SK-N-SH treated with all-trans-retinoic acid at 6 μM for 48 hours (cell line): Measurements from ENCODE around the gene DNAH3.

ENCODE experiments used
- ATAC-seq: fragments of 200-7000 bp; cut with Tn5 transposase; 3 replicates; pipeline ENCODE4 v1.9.1; 2020; ENCODE audit warnings: mild to moderate bottlenecking, moderate library complexity
- ARNTL ChIP-seq: fragments of 450-650 bp; formaldehyde crosslinking; IDR thresholded peaks from 2 replicates; pipeline ENCODE4 v1.5.0; 2020; ENCODE audit warnings: low read depth, mild to moderate bottlenecking, moderate library complexity, borderline replicate concordance
- BACH2 ChIP-seq: fragments of 250-450 bp; sonication (Bioruptor Pico); IDR thresholded peaks from 2 replicates; pipeline ENCODE4 v1.9.0; 2021; ENCODE audit warnings: mild to moderate bottlenecking, borderline replicate concordance
- CSDC2 ChIP-seq: fragments of 250-450 bp; sonication (Bioruptor Pico); IDR thresholded peaks from 2 replicates; pipeline ENCODE4 v1.5.0; 2020; ENCODE audit warnings: mild to moderate bottlenecking, moderate library complexity
- ESRRG ChIP-seq: fragments of 250-450 bp; sonication (Bioruptor Pico); IDR thresholded peaks from 2 replicates; pipeline ENCODE4 v1.6.1; 2021; ENCODE audit warnings: mild to moderate bottlenecking
- GLIS3 ChIP-seq: fragments of 250-450 bp; sonication (Bioruptor Pico); IDR thresholded peaks from 2 replicates; pipeline ENCODE4 v1.5.0; 2020; ENCODE audit warnings: mild to moderate bottlenecking, moderate library complexity
- OSR1 ChIP-seq: fragments of 250-450 bp; sonication (Bioruptor Pico); IDR thresholded peaks from 2 replicates; pipeline ENCODE4 v1.8.0; 2022; ENCODE audit warnings: moderate library complexity, mild to moderate bottlenecking, inconsistent platforms
- PPARA ChIP-seq: fragments of 250-450 bp; sonication (Bioruptor Pico); IDR thresholded peaks from 2 replicates; pipeline ENCODE4 v1.5.0; 2020; ENCODE audit warnings: mild to moderate bottlenecking, borderline replicate concordance
- RARB ChIP-seq: fragments of 250-450 bp; sonication (Bioruptor Pico); IDR thresholded peaks from 2 replicates; pipeline ENCODE4 v1.8.0; 2021; ENCODE audit warnings: mild to moderate bottlenecking, moderate library complexity
- SNAI2 ChIP-seq: fragments of 250-450 bp; sonication (Bioruptor Pico); IDR thresholded peaks from 2 replicates; pipeline ENCODE4 v1.5.0; 2020; ENCODE audit warnings: mild to moderate bottlenecking, moderate library complexity
- TCF4 ChIP-seq: fragments of 250-450 bp; sonication (Bioruptor Pico); IDR thresholded peaks from 2 replicates; pipeline ENCODE4 v1.8.0; 2021; ENCODE audit warnings: mild to moderate bottlenecking, moderate library complexity, borderline replicate concordance
- TOX ChIP-seq: fragments of 250-450 bp; sonication (Bioruptor Pico); IDR thresholded peaks from 2 replicates; pipeline ENCODE4 v1.8.0; 2021; ENCODE audit warnings: mild to moderate bottlenecking, moderate library complexity, borderline replicate concordance
- ZC3H10 ChIP-seq: fragments of 250-450 bp; sonication (Bioruptor Pico); IDR thresholded peaks from 2 replicates; pipeline ENCODE4 v1.5.1; 2021; ENCODE audit warnings: mild to moderate bottlenecking, moderate library complexity
- ZFP3 ChIP-seq: fragments of 250-450 bp; sonication (Bioruptor Pico); IDR thresholded peaks from 2 replicates; pipeline ENCODE4 v1.5.0; 2020; ENCODE audit warnings: mild to moderate bottlenecking, moderate library complexity
- ZFP30 ChIP-seq: fragments of 450-650 bp; formaldehyde crosslinking; IDR thresholded peaks from 2 replicates; pipeline ENCODE4 v1.5.0; 2022; ENCODE audit warnings: mild to moderate bottlenecking, moderate library complexity
- ZNF565 ChIP-seq: fragments of 450-650 bp; formaldehyde crosslinking; conservative IDR thresholded peaks from 2 replicates; pipeline ENCODE4 v1.5.0; 2020; ENCODE audit warnings: low read depth, mild to moderate bottlenecking, moderate library complexity
- ZNF70 ChIP-seq: fragments of 450-650 bp; formaldehyde crosslinking; IDR thresholded peaks from 2 replicates; pipeline ENCODE4 v1.5.0; 2020; ENCODE audit warnings: mild to moderate bottlenecking, moderate library complexity
- TF ChIP-seq, protein P1 (sequence below): fragments of 250-450 bp; sonication (Bioruptor Pico); IDR thresholded peaks from 2 replicates; pipeline ENCODE4 v1.5.1; 2020; ENCODE audit warnings: low read depth, mild to moderate bottlenecking, moderate library complexity
- TF ChIP-seq, protein P2 (sequence below): fragments of 250-450 bp; sonication (Bioruptor Pico); IDR thresholded peaks from 2 replicates; pipeline ENCODE4 v1.5.0; 2020; ENCODE audit warnings: mild to moderate bottlenecking, moderate library complexity
- TF ChIP-seq, protein P3 (sequence below): fragments of 250-450 bp; sonication (Bioruptor Pico); IDR thresholded peaks from 2 replicates; pipeline ENCODE4 v1.8.0; 2021; ENCODE audit warnings: low read depth, mild to moderate bottlenecking, moderate library complexity, borderline replicate concordance
- TF ChIP-seq, protein P4 (sequence below): fragments of 250-450 bp; sonication (Bioruptor Pico); IDR thresholded peaks from 2 replicates; pipeline ENCODE4 v1.8.0; 2020; ENCODE audit warnings: mild to moderate bottlenecking, moderate library complexity, borderline replicate concordance

DNAH3 gene

DNA sequence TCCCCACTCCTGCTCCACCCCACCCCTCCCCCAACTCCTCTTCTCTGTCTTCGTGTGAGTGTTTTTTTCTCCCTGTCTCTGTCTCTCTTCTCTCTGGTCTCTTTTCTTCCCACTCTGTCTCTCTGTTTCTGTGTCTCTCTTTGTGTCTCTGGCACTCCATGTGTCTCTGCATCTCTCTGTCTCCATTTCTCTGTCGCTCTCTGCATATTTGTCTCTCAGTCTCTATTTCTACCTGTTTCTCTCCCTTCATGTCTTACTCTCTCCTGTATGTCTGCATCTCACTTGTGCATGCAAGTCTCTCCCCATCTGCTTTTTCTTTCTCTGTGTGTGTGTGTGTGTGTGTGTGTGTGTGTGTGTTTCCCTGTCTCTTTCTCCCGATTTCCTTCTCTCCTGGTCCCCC is 181.9 kb downstream of the DNAH3 start:
- no peak for ATAC-seq
- no peak for TF ChIP-seq BACH2
- no peak for TF ChIP-seq TOX (CRISPR knock-in tag)
- TF ChIP-seq ZFP30, result no peak
- no peak for TF ChIP-seq PPARA (CRISPR knock-in tag)
- no peak for TF ChIP-seq ZNF70
- TF ChIP-seq RARB (CRISPR knock-in tag), result no peak
- TF ChIP-seq ESRRG (CRISPR knock-in tag), result no peak
- no peak for TF ChIP-seq ZC3H10 (CRISPR knock-in tag)
- TF ChIP-seq, protein P1, sequence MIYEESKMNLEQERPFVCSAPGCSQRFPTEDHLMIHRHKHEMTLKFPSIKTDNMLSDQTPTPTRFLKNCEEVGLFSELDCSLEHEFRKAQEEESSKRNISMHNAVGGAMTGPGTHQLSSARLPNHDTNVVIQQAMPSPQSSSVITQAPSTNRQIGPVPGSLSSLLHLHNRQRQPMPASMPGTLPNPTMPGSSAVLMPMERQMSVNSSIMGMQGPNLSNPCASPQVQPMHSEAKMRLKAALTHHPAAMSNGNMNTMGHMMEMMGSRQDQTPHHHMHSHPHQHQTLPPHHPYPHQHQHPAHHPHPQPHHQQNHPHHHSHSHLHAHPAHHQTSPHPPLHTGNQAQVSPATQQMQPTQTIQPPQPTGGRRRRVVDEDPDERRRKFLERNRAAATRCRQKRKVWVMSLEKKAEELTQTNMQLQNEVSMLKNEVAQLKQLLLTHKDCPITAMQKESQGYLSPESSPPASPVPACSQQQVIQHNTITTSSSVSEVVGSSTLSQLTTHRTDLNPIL (CRISPR knock-in tag), result no peak
- no peak for TF ChIP-seq TCF4 (CRISPR knock-in tag)

DNA sequence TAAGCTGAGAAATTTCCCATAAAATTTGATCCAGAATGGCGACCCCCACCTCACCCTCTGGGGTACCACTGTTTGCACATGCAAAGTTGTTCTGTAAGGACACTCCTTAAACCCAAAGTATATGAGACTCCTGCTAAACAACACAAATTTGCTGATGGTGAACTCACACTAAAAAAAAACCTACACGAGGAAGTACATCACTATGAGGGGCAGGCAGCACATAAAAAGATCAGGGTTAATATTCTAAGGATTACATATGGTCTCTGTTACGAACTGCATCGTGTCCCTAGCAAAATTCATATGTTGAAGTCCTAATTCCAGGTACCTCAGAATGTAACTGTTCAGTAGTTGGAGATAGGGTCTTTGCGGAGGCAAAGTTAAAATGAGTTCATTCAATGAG is 189.7 kb downstream of the DNAH3 start:
- TF ChIP-seq, protein P2, sequence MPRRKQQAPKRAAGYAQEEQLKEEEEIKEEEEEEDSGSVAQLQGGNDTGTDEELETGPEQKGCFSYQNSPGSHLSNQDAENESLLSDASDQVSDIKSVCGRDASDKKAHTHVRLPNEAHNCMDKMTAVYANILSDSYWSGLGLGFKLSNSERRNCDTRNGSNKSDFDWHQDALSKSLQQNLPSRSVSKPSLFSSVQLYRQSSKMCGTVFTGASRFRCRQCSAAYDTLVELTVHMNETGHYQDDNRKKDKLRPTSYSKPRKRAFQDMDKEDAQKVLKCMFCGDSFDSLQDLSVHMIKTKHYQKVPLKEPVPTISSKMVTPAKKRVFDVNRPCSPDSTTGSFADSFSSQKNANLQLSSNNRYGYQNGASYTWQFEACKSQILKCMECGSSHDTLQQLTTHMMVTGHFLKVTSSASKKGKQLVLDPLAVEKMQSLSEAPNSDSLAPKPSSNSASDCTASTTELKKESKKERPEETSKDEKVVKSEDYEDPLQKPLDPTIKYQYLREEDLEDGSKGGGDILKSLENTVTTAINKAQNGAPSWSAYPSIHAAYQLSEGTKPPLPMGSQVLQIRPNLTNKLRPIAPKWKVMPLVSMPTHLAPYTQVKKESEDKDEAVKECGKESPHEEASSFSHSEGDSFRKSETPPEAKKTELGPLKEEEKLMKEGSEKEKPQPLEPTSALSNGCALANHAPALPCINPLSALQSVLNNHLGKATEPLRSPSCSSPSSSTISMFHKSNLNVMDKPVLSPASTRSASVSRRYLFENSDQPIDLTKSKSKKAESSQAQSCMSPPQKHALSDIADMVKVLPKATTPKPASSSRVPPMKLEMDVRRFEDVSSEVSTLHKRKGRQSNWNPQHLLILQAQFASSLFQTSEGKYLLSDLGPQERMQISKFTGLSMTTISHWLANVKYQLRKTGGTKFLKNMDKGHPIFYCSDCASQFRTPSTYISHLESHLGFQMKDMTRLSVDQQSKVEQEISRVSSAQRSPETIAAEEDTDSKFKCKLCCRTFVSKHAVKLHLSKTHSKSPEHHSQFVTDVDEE (CRISPR knock-in tag), result no peak
- TF ChIP-seq ESRRG (CRISPR knock-in tag), result no peak
- no peak for TF ChIP-seq GLIS3
- TF ChIP-seq ZNF565 (CRISPR knock-in tag), result no peak
- TF ChIP-seq CSDC2 (CRISPR knock-in tag), result no peak
- no peak for TF ChIP-seq TCF4 (CRISPR knock-in tag)
- TF ChIP-seq ZNF70, result no peak
- no peak for TF ChIP-seq RARB (CRISPR knock-in tag)
- no peak for TF ChIP-seq ZFP30
- ATAC-seq, result no peak

DNA sequence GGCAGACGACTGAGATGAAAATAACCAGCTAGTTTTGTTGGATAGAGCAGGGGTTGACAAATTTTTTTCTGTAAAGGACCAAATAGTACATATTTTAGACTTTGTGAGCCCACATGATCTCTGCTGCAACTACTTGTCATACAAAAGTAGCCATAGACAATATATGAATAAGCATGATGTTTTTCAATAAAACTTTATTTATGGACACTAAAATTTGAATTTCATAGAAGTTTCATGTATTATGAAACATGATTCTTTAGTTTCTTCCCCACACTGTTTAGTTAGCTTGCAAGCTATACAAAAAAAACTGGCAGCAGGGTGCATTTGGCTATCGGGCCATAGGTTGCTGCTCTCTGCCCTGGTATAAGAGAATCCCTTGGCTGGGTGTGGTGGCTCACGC is 193.5 kb downstream of the DNAH3 start:
- TF ChIP-seq ZC3H10 (CRISPR knock-in tag) (no peak), SNAI2 (CRISPR knock-in tag) (no peak), ARNTL (CRISPR knock-in tag) (no peak), ESRRG (CRISPR knock-in tag) (no peak), ZFP30 (no peak), ZFP3 (no peak), TCF4 (CRISPR knock-in tag) (no peak), TOX (CRISPR knock-in tag) (no peak), ZNF70 (no peak), ZNF565 (CRISPR knock-in tag) (no peak), GLIS3 (no peak), OSR1 (CRISPR knock-in tag) (no peak), CSDC2 (CRISPR knock-in tag) (no peak), PPARA (CRISPR knock-in tag) (no peak), BACH2 (no peak)
- TF ChIP-seq, protein P1 (CRISPR knock-in tag), result no peak
- TF ChIP-seq, protein P3, sequence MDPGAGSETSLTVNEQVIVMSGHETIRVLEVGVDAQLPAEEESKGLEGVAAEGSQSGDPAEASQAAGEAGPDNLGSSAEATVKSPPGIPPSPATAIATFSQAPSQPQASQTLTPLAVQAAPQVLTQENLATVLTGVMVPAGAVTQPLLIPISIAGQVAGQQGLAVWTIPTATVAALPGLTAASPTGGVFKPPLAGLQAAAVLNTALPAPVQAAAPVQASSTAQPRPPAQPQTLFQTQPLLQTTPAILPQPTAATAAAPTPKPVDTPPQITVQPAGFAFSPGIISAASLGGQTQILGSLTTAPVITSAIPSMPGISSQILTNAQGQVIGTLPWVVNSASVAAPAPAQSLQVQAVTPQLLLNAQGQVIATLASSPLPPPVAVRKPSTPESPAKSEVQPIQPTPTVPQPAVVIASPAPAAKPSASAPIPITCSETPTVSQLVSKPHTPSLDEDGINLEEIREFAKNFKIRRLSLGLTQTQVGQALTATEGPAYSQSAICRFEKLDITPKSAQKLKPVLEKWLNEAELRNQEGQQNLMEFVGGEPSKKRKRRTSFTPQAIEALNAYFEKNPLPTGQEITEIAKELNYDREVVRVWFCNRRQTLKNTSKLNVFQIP, result no peak
- TF ChIP-seq, protein P4, sequence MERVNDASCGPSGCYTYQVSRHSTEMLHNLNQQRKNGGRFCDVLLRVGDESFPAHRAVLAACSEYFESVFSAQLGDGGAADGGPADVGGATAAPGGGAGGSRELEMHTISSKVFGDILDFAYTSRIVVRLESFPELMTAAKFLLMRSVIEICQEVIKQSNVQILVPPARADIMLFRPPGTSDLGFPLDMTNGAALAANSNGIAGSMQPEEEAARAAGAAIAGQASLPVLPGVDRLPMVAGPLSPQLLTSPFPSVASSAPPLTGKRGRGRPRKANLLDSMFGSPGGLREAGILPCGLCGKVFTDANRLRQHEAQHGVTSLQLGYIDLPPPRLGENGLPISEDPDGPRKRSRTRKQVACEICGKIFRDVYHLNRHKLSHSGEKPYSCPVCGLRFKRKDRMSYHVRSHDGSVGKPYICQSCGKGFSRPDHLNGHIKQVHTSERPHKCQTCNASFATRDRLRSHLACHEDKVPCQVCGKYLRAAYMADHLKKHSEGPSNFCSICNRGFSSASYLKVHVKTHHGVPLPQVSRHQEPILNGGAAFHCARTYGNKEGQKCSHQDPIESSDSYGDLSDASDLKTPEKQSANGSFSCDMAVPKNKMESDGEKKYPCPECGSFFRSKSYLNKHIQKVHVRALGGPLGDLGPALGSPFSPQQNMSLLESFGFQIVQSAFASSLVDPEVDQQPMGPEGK (CRISPR knock-in tag), result no peak
- TF ChIP-seq, protein P2 (CRISPR knock-in tag), result no peak
- TF ChIP-seq, all 23 proteins: peak for 0
- no peak for ATAC-seq
